HUES48 (cell line): Measurements from ENCODE around the gene SEZ6L.

Experiments
- H3K27ac ChIP-seq: one replicate; pipeline ENCODE4 v1.7.0; 2013; ENCODE audit warnings: low read depth, low read length, inconsistent platforms
- H3K27me3 ChIP-seq: 2 replicates; pipeline ENCODE4 v1.6.1; 2013; ENCODE audit warnings: mild to moderate bottlenecking, low read length; ENCODE audit not compliant: control insufficient read depth, insufficient read depth
- H3K36me3 ChIP-seq: 2 replicates; pipeline ENCODE4 v1.6.1; 2013; ENCODE audit warnings: low read length; ENCODE audit not compliant: control insufficient read depth, insufficient read depth
- H3K4me1 ChIP-seq: 2 replicates; pipeline ENCODE4 v1.6.1; 2013; ENCODE audit warnings: mild to moderate bottlenecking, low read length; ENCODE audit not compliant: control insufficient read depth, insufficient read depth
- H3K4me3 ChIP-seq: 2 replicates; pipeline ENCODE4 v1.5.1; 2013; ENCODE audit warnings: mild to moderate bottlenecking, low read depth, low read length
- H3K9ac ChIP-seq: 2 replicates; pipeline ENCODE4 v1.6.1; 2013; ENCODE audit warnings: mild to moderate bottlenecking, low read depth, low read length, moderate library complexity
- H3K9me3 ChIP-seq: 2 replicates; pipeline ENCODE4 v1.6.1; 2013; ENCODE audit warnings: low read length; ENCODE audit not compliant: control insufficient read depth, insufficient read depth

SEZ6L gene

GRCh38 chr22:26143806-26144325, 25.4 kb upstream of the SEZ6L start:
- Histone ChIP-seq H3K4me1 (no peaks in the 10 kb centered on the region), H3K27me3 (no peaks in the 10 kb centered on the region)

GRCh38 chr22:26159886-26160285, 9.4 kb upstream of the SEZ6L start:
- Histone ChIP-seq H3K9me3 (no peaks in the 10 kb centered on the region), H3K27ac (no peak overlapping the region), H3K4me1 (peaks cover 7% of the 10 kb centered on the region; the same call in 1 of the 2 replicates), H3K4me3 (no peak overlapping the region), H3K36me3 (no peaks in the 10 kb centered on the region), H3K27me3 (no peaks in the 10 kb centered on the region; the same call in 1 of the 2 replicates), H3K9ac (no peak overlapping the region)

More at GRCh38 chr22:26143806-26144325, 25.4 kb upstream of the SEZ6L start:
- H3K9me3 ChIP-seq = no peaks in the 10 kb centered on the region
- H3K27ac ChIP-seq = no peak overlapping the region
- H3K9ac ChIP-seq = no peak overlapping the region
- H3K36me3 ChIP-seq = no peaks in the 10 kb centered on the region
- H3K4me3 ChIP-seq = no peak overlapping the region

GRCh38 chr22:26161746-26162145, 7.5 kb upstream of the SEZ6L start:
- Histone ChIP-seq H3K27ac (no peak overlapping the region), H3K9me3 (no peaks in the 10 kb centered on the region), H3K4me3 (no peak overlapping the region), H3K36me3 (no peaks in the 10 kb centered on the region), H3K27me3 (no peaks in the 10 kb centered on the region; the same call in 1 of the 2 replicates), H3K4me1 (no peaks in the 10 kb centered on the region), H3K9ac (no peak overlapping the region)

GRCh38 chr22:26162926-26163325, 6.3 kb upstream of the SEZ6L start:
- peaks cover 7% of the 10 kb centered on the region for H3K27me3 ChIP-seq

GRCh38 chr22:26164174-26164573, 5.1 kb upstream of the SEZ6L start:
- Histone ChIP-seq H3K27ac (no peak overlapping the region), H3K4me3 (no peak overlapping the region), H3K9ac (no peak overlapping the region), H3K4me1 (peaks cover 10% of the 10 kb centered on the region), H3K27me3 (peaks cover 19% of the 10 kb centered on the region), H3K9me3 (no peaks in the 10 kb centered on the region), H3K36me3 (no peaks in the 10 kb centered on the region)

More at GRCh38 chr22:26162926-26163325, 6.3 kb upstream of the SEZ6L start:
- Histone ChIP-seq H3K9ac (no peak overlapping the region), H3K4me1 (peaks cover under 1% of the 10 kb centered on the region; the same call in 1 of the 2 replicates), H3K36me3 (no peaks in the 10 kb centered on the region), H3K27ac (no peak overlapping the region), H3K4me3 (no peak overlapping the region), H3K9me3 (no peaks in the 10 kb centered on the region)

- no peaks in the 10 kb centered on the region for H3K36me3 ChIP-seq
- H3K4me1 ChIP-seq = peaks cover 14% of the 10 kb centered on the region
- peak overlapping the region; percentile 65 for H3K4me3 ChIP-seq
- no peak overlapping the region for H3K27ac ChIP-seq
- no peak overlapping the region for H3K9ac ChIP-seq
- peaks cover 46% of the 10 kb centered on the region for H3K27me3 ChIP-seq
- H3K9me3 ChIP-seq = no peaks in the 10 kb centered on the region
Observed at GRCh38 chr22:26168330-26168851, 871 bp upstream of the SEZ6L start.

- Histone ChIP-seq H3K4me1 (peaks cover 14% of the 10 kb centered on the region), H3K9ac (no peak overlapping the region), H3K9me3 (no peaks in the 10 kb centered on the region), H3K27me3 (peaks cover 50% of the 10 kb centered on the region), H3K36me3 (no peaks in the 10 kb centered on the region), H3K4me3 (peak overlapping the region; percentile 65), H3K27ac (no peak overlapping the region)
Observed at GRCh38 chr22:26168939-26169314, 335 bp upstream of the SEZ6L start.

- H3K36me3 ChIP-seq = no peaks in the 10 kb centered on the region
- no peak overlapping the region for H3K9ac ChIP-seq
- H3K27ac ChIP-seq = no peak overlapping the region
- peak overlapping the region; percentile 65 for H3K4me3 ChIP-seq
- peaks cover 19% of the 10 kb centered on the region for H3K4me1 ChIP-seq
- peaks cover 53% of the 10 kb centered on the region for H3K27me3 ChIP-seq
- H3K9me3 ChIP-seq = no peaks in the 10 kb centered on the region
Observed at GRCh38 chr22:26170112-26170492, 840 bp downstream of the SEZ6L start.

GRCh38 chr22:26170795-26171580, 1.7 kb downstream of the SEZ6L start:
- Histone ChIP-seq H3K4me1 (peaks cover 19% of the 10 kb centered on the region), H3K27ac (no peak overlapping the region), H3K4me3 (no peak overlapping the region), H3K9ac (no peak overlapping the region), H3K9me3 (no peaks in the 10 kb centered on the region), H3K36me3 (no peaks in the 10 kb centered on the region), H3K27me3 (peaks cover 53% of the 10 kb centered on the region)

- Histone ChIP-seq H3K27me3 (peaks cover 51% of the 10 kb centered on the region), H3K4me3 (no peak overlapping the region), H3K4me1 (peaks cover 19% of the 10 kb centered on the region), H3K9me3 (no peaks in the 10 kb centered on the region), H3K9ac (no peak overlapping the region), H3K27ac (no peak overlapping the region), H3K36me3 (no peaks in the 10 kb centered on the region)
Observed at GRCh38 chr22:26172389-26172990, 3.2 kb downstream of the SEZ6L start.

GRCh38 chr22:26174280-26174679, 5.0 kb downstream of the SEZ6L start:
- Histone ChIP-seq H3K9me3 (no peaks in the 10 kb centered on the region), H3K27me3 (peaks cover 34% of the 10 kb centered on the region), H3K4me3 (no peak overlapping the region), H3K4me1 (peaks cover 9% of the 10 kb centered on the region; the same call in 1 of the 2 replicates), H3K27ac (no peak overlapping the region), H3K9ac (no peak overlapping the region), H3K36me3 (no peaks in the 10 kb centered on the region)
